IPS-18c (cell line): ENCODE data around the gene MDM4.
"Not testable (repeated sequence)": the region's sequence is repeated elsewhere in the genome, so short reads cannot be mapped to it uniquely, and the experiment has no call there.

ENCODE experiments used
- H3K4me3 ChIP-seq: 2 replicates; pipeline ENCODE4 v1.7.0; 2013; ENCODE audit warnings: low read depth, mild to moderate bottlenecking, low read length, moderate library complexity; ENCODE audit not compliant: insufficient read depth
- H3K9me3 ChIP-seq: one replicate; pipeline ENCODE4 v1.6.1; 2013; ENCODE audit warnings: mild to moderate bottlenecking, low read length, moderate library complexity; ENCODE audit not compliant: control insufficient read depth, insufficient read depth

MDM4 gene

DNA sequence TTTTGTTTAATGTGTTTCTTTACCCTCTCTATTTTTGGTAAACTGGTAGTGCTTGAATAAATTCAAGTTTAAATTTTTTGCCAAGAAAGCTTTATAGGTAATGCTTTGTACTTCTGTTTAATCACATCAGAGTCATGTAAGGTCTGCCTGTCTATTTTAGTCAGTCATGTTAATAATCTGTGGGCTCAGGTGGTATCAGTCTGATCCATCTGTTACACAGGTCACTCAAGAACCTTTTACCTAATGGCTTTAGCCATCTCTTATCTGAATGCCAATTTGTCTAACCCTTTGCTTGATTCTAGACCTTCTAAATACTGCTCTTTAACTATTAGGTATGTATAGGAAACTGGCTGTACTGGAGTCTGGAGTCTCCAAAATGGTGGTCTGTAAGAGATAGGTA lies 16.6 kb downstream of the MDM4 start:
- Histone ChIP-seq H3K9me3 (no peaks in the 10 kb centered on the region), H3K4me3 (no peak overlapping the region)

DNA sequence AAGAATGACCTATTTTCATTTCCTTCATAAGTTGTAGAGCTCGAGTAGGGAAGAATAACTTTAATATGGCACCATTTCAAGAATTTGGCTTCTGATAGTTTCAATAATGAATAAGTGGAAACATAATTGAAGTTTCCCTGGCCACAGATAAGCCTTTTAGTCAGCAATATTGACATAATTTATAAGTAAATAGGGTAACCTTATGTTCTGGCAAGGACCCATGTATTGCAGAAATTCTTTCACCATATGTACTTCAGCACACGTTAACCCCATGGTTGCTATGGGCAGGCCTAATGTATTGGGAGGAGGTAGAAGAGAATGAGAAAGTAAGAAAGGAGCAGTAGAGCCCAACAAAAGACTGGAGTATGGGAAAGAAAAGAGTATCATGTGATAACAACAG lies 25.4 kb downstream of the MDM4 start:
- no peak overlapping the region for H3K4me3 ChIP-seq
- H3K9me3 ChIP-seq: no peaks in the 10 kb centered on the region

DNA sequence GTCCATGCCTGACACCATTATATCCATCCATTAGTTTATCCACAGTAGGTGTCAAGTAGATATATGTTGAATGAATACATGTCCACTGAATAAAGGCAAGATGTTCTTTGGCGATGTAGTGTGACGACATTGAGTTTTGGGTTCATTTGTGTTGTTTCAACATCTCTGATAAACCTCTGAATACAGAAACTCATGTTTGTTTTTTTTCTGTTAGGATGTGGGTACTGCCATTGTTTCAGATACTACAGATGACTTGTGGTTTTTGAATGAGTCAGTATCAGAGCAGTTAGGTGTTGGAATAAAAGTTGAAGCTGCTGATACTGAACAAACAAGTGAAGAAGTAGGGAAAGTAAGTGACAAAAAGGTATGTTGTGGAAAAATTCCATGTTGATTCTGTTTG lies 28.1 kb downstream of the MDM4 start:
- H3K9me3 ChIP-seq: no peaks in the 10 kb centered on the region
- no peak overlapping the region for H3K4me3 ChIP-seq

DNA sequence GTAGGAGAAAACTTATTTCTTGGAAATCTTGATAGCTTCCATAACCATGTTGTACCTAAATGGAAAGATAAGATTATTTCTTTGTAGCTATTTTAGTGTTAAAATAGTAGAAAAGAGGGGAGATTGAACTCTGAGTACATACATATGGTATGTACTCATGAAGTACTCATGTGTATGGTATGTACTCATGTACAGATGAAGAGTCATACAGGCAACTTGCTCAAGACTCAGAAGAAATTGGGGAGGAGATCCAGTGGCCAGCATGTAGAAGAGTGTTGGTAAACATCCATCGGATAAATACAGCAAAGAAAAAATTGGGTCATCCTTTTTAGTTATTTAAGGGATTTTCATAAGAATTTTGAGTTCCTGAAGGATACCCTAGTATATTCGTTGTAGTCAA lies 29.0 kb downstream of the MDM4 start:
- H3K4me3 ChIP-seq: no peak overlapping the region

DNA sequence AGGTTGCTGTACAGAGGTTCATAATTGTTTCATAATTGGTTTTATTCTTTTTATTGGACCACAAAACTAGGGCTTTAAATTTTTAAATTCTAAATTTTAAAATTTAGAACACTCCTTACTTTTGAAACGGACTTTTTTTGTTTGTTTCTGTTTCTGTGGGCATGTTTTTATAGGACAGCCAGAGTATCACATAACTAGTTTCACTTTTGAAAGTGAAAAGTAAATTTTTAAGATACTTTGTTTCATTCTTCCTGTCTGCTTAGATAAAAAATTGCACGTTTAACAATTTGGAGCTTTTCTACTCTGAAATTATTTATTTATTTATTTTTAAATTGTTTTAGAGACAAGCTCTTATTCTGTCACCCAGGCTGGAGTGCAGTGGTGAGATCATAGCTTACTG lies 29.7 kb downstream of the MDM4 start:
- H3K4me3 ChIP-seq: no peak overlapping the region
- no peaks in the 10 kb centered on the region for H3K9me3 ChIP-seq

More for the DNA sequence above, 29.0 kb downstream of the MDM4 start:
- H3K9me3 ChIP-seq: no peaks in the 10 kb centered on the region

DNA sequence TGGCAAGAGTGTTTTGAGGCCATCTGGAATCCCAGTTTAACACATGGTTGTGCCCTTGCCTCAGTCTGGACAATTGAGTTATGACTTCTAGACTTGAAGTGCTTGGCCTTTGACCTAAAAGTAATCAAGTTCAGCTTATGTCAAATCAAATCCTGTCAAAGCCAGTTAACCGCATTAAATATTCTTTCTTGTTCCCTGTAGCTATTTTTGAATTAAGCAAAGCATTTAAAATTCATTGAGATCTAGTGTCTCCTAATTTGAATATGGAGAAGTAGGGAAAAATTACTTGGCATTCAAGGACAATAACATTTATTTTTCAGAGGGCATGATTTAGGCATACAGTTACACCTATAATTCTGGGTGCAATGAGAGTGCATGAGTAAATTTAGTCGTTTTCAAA lies 32.1 kb downstream of the MDM4 start:
- no peak overlapping the region for H3K4me3 ChIP-seq

DNA sequence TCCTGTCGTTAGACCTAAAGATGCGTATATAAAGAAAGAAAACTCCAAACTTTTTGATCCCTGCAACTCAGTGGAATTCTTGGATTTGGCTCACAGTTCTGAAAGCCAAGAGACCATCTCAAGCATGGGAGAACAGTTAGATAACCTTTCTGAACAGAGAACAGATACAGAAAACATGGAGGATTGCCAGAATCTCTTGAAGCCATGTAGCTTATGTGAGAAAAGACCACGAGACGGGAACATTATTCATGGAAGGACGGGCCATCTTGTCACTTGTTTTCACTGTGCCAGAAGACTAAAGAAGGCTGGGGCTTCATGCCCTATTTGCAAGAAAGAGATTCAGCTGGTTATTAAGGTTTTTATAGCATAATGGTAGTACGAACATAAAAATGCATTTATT lies 33.1 kb downstream of the MDM4 start:
- no peak overlapping the region for H3K4me3 ChIP-seq
- H3K9me3 ChIP-seq: no peaks in the 10 kb centered on the region

More for the DNA sequence above, 32.1 kb downstream of the MDM4 start:
- no peaks in the 10 kb centered on the region for H3K9me3 ChIP-seq

DNA sequence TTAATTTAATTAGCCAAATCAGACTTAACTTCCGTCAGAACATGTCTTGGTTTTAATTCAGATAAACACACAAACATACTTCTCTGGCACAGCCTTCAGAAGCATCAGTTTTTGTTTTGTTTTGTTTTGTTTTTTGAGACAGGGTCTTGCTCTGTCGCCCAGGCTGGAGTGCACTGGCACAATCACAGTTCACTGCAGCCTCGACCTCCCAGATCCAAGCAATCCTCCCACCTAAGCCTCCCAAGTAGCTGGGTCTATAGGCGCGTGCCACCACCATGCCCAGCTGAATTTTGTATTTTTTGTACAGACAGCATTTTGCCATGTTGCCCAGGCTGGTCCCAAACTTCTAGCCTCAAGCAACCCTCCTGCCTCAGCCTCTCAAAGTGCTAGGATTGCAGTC lies 34.7 kb downstream of the MDM4 start:
- H3K4me3 ChIP-seq: no peak overlapping the region
- no peaks in the 10 kb centered on the region for H3K9me3 ChIP-seq

DNA sequence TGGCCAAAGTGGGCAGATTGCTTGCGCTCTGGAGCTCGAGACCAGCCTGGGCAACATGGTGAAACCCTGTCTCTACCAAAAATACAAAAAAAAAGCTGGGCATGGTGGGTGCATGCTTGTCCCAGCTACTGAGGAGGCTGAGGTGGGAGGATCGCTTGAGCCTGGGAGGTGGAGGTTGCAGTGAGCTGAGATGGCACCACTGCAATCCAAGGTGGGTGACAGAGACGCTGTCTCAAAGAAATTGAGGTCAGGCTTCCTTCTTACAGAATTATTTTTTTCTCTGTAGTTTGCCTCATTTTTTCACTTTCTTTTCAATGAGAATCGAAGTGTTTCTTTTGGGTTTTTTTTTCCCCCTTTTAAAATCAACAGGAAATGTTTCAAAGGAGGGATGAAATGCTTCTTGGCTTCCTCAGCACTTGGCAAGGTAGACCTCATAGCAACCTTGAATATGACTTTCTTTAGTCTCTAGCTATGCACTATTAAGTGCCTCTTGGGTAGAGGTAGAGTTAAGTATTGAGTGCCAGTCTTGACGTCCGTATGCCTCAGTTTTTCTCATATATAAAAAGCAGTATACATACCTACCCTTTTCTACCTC lies 40.3 kb downstream of the MDM4 start:
- Histone ChIP-seq H3K4me3 (no peak overlapping the region), H3K9me3 (no peaks in the 10 kb centered on the region)

DNA sequence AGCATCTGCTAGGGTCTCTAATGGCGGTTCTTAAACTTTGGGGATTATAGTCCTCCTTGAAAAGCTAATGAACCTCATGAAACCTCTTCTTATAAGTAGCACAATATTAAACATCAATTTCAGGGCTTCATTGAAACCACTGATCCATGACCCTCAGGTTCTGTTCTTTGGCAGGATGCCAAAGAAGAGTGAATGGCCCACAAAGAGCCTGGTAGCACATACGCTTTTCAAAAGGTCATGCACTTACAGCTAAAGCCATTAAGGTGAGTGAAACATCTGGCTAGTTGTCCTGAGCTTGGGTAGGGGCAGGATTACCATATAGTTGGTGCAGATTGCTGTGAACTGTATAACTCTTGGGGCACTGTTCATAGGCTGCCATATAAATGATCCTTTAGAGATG lies 42.3 kb downstream of the MDM4 start:
- Histone ChIP-seq H3K4me3 (no peak overlapping the region), H3K9me3 (no peaks in the 10 kb centered on the region)

DNA sequence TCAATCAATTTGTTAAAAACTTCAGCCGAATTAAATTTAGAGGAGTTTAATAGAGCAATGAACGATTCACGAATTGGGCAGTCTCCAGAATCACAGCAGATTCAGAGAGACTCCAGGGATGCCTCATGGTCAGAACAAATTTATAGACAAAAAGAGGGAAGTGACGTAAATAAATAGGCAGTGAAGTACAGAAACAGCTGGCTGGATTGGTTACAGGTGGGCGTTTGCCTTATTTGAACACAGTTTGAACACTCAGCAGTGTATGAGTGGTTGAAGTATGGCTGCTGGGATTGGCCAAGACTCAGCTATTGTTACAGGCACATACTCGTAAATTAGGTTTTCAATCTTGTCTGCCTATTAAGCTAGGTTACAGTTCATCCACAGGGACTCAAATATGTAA lies 43.8 kb downstream of the MDM4 start:
- not testable (repeated sequence) for H3K4me3 ChIP-seq, H3K9me3 ChIP-seq

DNA sequence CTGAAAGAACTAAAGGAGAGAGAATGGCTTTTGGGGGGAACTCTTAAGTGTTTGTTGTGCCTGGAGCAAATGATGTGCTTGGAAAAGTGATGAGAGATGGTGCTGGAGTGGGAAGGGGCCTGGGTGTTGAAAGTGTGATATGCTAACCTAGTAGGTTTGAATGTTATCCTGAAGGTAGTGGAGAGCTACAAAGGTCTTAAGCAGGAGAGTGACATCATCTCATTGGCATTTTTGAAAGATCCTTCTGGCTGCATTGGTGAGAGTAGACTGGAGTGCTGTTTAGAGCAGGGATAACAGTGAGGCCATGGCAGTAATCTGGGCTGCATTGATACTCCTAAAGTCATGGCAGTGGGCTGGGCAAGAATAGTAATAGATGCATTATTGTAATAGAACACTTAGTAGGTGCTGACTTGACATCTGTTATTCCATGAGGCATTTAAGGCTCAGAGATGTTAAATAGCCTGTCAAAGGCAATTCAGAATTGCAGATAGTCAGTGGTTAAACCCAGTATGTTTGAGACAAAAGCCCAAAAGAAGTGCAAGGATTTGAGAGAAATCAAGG lies 44.5 kb downstream of the MDM4 start:
- no peaks in the 10 kb centered on the region for H3K9me3 ChIP-seq
- no peak overlapping the region; the same call in 1 of the 2 replicates for H3K4me3 ChIP-seq

DNA sequence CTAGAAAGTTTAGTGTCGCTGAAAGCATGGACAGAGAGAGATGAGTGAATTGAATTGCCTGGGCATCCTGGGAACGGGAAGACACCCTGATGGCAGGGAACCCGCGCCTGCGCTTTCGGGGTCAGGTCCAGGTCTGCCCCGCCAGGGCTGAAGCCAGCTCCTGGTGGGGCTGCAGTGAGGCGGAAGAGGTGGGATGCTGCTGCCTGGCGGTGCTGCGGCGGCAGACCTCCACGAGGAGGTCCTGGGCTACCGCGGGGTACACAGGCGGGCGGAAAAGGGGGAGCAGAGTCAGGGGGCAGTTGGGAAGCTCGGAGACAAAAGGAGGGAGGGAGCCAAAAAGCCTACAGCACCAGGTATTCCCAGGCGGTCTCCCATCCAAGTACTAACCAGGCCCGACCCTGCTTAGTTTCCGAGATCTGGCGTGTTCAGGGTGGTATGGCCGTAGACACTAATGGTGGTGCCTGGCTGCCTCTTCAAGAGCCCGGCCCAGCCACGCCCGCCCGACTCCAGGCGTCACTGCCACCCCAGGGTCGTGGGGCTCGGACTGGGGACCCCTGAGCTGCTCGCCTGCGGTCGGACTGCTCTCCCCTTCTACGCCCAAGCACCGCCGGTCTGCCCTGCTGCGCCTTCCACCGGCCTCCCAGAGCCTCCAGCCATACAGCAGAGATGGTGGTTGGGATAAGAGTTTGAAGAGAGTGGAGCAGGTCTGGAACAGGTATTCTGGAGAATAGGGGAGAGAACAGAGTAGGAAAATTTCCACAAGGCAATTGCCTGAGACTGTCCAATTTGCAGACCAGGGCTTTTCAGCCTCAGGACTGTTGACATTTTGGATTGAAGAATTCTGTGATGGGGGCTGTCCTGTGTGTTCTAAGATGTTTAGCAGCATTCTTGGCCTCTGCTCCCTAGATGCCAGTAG lies 46.1 kb downstream of the MDM4 start:
- Histone ChIP-seq H3K4me3 (no peak overlapping the region), H3K9me3 (no peaks in the 10 kb centered on the region)

DNA sequence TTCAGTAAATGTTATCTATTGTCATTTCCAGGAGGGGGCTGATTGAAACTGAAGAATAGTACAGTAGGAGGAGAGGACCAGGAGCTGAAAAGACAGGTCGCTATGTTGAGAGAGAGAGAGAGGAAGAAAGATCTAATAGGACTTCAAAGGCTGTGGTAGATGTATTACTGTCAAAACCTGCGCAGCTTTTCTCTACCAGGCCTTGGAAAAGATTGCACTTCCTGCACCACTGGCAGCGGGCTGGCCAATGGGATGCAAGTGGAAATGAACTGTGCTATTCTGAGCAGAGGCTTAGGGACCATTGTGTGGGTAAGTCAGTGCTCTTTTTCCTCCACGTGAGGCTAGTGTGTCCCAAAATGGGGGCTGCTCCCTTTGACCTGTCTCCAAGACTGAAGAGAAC lies 47.1 kb downstream of the MDM4 start:
- H3K9me3 ChIP-seq: no peaks in the 10 kb centered on the region
- no peak overlapping the region for H3K4me3 ChIP-seq

DNA sequence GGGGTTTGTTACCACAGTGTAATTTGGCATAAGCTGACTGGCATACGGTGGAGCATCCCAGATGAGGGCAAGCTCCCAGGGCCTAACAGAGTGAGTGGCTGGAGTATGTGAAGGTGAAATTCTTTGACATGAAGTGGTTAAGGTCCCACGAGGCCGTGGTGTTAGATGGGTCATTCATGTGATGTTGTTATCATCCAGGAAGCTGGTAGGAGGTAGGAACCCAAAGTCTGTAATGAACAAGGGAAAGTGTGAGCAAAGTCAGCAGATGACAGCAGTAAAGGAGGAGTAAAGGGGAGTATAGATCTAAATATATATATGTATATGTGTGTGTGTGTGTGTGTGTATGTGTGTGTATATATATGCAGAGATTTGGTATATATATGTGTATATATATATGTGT lies 47.6 kb downstream of the MDM4 start:
- Histone ChIP-seq H3K9me3 (no peaks in the 10 kb centered on the region), H3K4me3 (no peak overlapping the region)

DNA sequence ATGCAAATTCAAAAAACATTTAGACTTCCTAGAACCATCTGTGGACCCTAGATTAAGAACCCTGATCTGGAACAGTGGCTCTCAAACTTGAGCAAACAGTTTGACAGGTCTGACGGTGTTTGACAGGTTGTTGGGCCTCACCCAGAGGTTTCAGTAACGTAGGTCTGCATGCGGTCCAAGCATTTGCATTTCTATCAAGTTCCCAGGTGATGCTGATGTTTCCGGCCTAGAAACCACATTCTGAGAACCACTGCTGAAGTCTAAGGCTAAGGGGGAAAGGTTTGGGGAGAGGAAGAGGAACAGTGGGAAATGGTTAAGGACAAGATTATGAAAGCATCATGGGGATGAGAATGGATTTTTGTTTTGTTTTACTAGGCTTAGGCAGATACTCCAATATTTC lies 48.6 kb downstream of the MDM4 start:
- no peaks in the 10 kb centered on the region for H3K9me3 ChIP-seq
- no peak overlapping the region for H3K4me3 ChIP-seq

DNA sequence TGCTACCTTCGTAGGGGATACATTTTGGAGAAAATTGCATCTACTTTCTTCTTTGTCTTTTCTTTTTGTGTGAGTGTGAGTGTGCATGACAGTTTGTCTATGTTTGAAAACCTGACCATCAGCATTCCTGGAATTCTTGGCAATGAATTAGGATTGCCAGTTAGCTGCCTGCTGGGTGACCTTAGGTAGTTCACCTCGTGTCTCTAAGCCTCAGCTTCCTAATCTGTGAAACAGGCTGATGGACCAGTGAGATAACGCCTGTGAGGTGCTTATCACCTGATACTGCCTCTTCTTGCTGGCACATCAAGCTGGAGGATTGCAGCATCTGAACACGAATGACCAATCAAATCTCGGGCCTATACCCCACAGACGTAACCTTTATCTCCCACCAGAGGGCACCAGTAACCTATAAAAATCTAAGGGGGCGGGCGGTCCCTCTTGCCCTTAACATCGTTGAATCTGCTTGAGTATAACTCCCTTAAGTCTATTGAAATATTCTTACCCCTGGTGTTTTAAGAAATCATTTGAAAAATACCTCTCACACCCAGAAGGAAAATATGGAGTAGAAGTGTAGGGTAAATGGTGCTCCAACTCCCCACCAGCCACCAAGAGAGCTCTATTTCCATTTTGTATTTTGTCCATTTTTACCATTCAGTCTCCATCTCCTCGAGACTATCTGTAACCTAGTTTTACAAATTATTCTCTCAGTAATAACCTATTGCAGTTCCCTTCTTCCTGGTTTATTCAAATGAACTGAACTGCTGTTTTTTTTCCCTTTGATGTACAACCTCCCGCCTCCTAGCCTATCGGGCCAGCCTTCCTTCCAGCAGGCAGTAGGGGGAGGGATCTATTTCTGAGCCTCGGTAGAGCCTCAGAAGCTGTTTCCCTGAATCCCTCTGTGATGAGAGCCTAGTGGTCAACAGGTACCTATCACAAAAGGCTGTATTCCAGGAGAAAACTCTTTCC lies 49.7 kb downstream of the MDM4 start:
- Histone ChIP-seq H3K4me3 (no peak overlapping the region), H3K9me3 (no peaks in the 10 kb centered on the region)
